ENCODE data around the gene RAB31.

DNA sequence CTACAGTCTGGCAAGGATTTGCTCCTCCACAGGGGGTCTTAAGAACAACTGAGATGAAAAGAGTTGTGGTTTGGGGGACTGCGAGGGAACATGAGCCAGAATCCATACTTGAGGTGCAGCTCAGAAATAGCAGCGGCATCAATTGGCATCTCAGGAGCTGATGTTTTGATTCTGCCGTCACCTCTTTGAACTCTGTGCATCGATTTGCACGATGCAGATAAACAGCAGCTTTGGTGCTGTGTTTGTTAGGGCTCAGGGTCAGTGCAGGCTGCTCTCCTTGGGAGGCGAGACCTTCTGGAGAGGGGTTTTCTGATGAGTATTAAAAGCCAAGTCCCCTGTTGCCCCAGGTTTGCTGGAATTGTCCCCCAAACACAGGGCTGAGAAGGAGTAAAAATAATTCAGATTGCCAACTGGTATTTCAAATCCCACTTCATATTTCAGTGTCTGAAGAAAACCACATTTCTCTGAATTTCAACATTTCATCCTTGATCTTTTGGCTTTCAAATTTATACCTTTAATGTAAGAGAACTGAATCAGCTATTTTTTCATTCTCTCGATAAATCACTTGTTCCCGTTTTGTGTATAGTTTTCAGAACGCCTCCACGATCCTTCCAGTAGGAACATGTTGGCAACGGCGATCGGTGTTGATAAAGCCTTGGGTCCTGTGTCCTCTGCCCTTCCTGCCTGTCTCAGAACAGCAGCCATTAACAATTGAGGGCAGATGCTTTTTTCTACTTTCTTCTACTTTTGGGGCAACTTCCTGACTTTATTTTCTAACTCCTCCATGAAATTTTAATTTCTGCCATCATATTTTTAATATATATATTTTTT is 65.0 kb downstream of the RAB31 start:
- TF ChIP-seq, protein P1, sequence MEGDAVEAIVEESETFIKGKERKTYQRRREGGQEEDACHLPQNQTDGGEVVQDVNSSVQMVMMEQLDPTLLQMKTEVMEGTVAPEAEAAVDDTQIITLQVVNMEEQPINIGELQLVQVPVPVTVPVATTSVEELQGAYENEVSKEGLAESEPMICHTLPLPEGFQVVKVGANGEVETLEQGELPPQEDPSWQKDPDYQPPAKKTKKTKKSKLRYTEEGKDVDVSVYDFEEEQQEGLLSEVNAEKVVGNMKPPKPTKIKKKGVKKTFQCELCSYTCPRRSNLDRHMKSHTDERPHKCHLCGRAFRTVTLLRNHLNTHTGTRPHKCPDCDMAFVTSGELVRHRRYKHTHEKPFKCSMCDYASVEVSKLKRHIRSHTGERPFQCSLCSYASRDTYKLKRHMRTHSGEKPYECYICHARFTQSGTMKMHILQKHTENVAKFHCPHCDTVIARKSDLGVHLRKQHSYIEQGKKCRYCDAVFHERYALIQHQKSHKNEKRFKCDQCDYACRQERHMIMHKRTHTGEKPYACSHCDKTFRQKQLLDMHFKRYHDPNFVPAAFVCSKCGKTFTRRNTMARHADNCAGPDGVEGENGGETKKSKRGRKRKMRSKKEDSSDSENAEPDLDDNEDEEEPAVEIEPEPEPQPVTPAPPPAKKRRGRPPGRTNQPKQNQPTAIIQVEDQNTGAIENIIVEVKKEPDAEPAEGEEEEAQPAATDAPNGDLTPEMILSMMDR (IDR thresholded peaks at IDR 0.05) = no peak
- no peak for TF ChIP-seq POLR2AphosphoS5 (IDR thresholded peaks at IDR 0.05)

Data from breast epithelium (tissue), 3 donors.